Loucy (cell line): ENCODE results near the gene GPR107.

Source experiments
- EZH2phosphoT487 ChIP-seq: fragments of 200-600 bp; IDR thresholded peaks from 2 replicates; pipeline ENCODE4 v1.6.1; 2018; ENCODE audit warnings: antibody characterized with exemption, mild to moderate bottlenecking, moderate library complexity, borderline replicate concordance
- TF ChIP-seq, protein P1 (sequence below): fragments of 200-600 bp; sonication (generic); conservative IDR thresholded peaks from 2 replicates; pipeline ENCODE4 v1.5.1; 2014; ENCODE audit warnings: mild to moderate bottlenecking, antibody characterized with exemption, low read length

DNA sequence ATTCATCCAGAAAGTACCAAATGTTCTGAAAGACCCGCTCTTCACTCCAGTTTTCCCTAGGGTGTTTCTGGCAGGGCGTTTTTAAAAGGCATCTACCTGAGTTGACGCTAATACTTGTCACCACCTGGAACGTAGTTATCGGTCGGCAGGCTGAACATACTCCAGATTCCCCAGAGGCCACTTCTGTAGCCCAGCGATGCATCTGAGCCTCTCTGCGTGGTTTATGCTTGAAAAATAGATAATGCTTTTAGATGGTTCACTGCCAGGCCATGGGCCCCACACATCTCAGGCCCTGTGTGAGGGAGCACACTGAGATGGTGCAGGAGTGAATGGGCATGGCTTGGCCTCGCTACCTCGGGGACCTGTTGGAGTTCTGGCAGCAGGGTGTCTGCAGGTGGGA is 85.5 kb downstream of the GPR107 start:
- TF ChIP-seq, protein P1, sequence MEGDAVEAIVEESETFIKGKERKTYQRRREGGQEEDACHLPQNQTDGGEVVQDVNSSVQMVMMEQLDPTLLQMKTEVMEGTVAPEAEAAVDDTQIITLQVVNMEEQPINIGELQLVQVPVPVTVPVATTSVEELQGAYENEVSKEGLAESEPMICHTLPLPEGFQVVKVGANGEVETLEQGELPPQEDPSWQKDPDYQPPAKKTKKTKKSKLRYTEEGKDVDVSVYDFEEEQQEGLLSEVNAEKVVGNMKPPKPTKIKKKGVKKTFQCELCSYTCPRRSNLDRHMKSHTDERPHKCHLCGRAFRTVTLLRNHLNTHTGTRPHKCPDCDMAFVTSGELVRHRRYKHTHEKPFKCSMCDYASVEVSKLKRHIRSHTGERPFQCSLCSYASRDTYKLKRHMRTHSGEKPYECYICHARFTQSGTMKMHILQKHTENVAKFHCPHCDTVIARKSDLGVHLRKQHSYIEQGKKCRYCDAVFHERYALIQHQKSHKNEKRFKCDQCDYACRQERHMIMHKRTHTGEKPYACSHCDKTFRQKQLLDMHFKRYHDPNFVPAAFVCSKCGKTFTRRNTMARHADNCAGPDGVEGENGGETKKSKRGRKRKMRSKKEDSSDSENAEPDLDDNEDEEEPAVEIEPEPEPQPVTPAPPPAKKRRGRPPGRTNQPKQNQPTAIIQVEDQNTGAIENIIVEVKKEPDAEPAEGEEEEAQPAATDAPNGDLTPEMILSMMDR = no peak
- no peak for TF ChIP-seq EZH2phosphoT487
